Osteocyte (in vitro differentiated cells): Measurements from ENCODE around the gene AICDA. TPM values are rescaled to one million over a fixed set of nuclear protein-coding genes. Genes with fewer than 3 reads are reported as not detected.
"Not testable (repeated sequence)": the region's sequence is repeated elsewhere in the genome, so short reads cannot be mapped to it uniquely, and the experiment has no call there.

Source experiments
- DNase-seq: peaks from one replicate; pipeline ENCODE4 v3.0.0; 2021; ENCODE audit warnings: mixed read lengths; ENCODE audit not compliant: unreplicated experiment; ENCODE audit errors: extremely low spot score
- H3K27ac Mint-ChIP-seq: one replicate; pipeline ENCODE4 v1.8.0; 2021; ENCODE audit warnings: mild to moderate bottlenecking, mixed read lengths; ENCODE audit not compliant: unreplicated experiment
- H3K27me3 Mint-ChIP-seq: one replicate; pipeline ENCODE4 v1.8.0; 2021; ENCODE audit warnings: mixed read lengths; ENCODE audit not compliant: unreplicated experiment
- H3K36me3 Mint-ChIP-seq: one replicate; pipeline ENCODE4 v1.8.0; 2021; ENCODE audit warnings: mixed read lengths; ENCODE audit not compliant: unreplicated experiment
- H3K4me1 Mint-ChIP-seq: one replicate; pipeline ENCODE4 v1.8.0; 2021; ENCODE audit warnings: mixed read lengths; ENCODE audit not compliant: unreplicated experiment
- H3K4me3 Mint-ChIP-seq: one replicate; pipeline ENCODE4 v1.8.0; 2021; ENCODE audit warnings: mild to moderate bottlenecking, moderate library complexity, mixed read lengths; ENCODE audit not compliant: unreplicated experiment
- H3K9me3 Mint-ChIP-seq: one replicate; pipeline ENCODE4 v1.8.0; 2021; ENCODE audit warnings: mixed read lengths; ENCODE audit not compliant: unreplicated experiment
- total RNA-seq: library from RNA; stranded (reverse); gene quantifications from 2 replicates; pipeline ENCODE4 v1.2.1, GENCODE V29; 2021
- TF ChIP-seq, protein P1 (sequence below): fragments of 200-600 bp; sonication (generic); IDR thresholded peaks from 2 replicates; pipeline ENCODE4 v1.5.0; 2021; ENCODE audit warnings: antibody characterized with exemption, mild to moderate bottlenecking, moderate library complexity

The AICDA gene
- total RNA-seq, 1 donor from 2014 or later: not detected

DNA sequence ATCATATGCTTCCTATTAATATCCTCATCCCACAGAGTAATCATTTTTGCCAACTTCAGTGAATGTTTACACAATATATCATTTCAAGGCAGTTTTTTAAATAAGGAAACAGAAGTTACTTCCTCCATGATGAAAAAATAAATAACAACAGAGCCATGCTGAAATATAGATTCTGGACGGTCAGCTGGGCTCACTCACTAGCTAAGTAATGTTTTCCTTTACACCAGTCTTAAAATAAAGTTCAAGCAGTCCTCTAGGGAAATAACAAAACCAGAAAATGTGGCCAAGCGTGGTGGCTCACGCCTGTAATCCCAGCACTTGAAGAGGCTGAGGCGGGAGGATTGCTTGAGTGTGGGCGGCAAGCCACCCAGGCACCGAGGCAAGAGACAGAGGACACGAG is 28.7 kb downstream of the AICDA start:
- Mint-ChIP-seq H3K9me3 (no peaks in the 10 kb centered on the region), H3K4me1 (no peaks in the 10 kb centered on the region), H3K4me3 (no peak overlapping the region), H3K36me3 (no peaks in the 10 kb centered on the region), H3K27me3 (no peaks in the 10 kb centered on the region), H3K27ac (no peak overlapping the region)
- TF ChIP-seq, protein P1, sequence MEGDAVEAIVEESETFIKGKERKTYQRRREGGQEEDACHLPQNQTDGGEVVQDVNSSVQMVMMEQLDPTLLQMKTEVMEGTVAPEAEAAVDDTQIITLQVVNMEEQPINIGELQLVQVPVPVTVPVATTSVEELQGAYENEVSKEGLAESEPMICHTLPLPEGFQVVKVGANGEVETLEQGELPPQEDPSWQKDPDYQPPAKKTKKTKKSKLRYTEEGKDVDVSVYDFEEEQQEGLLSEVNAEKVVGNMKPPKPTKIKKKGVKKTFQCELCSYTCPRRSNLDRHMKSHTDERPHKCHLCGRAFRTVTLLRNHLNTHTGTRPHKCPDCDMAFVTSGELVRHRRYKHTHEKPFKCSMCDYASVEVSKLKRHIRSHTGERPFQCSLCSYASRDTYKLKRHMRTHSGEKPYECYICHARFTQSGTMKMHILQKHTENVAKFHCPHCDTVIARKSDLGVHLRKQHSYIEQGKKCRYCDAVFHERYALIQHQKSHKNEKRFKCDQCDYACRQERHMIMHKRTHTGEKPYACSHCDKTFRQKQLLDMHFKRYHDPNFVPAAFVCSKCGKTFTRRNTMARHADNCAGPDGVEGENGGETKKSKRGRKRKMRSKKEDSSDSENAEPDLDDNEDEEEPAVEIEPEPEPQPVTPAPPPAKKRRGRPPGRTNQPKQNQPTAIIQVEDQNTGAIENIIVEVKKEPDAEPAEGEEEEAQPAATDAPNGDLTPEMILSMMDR: no peak
- no peak for DNase-seq

DNA sequence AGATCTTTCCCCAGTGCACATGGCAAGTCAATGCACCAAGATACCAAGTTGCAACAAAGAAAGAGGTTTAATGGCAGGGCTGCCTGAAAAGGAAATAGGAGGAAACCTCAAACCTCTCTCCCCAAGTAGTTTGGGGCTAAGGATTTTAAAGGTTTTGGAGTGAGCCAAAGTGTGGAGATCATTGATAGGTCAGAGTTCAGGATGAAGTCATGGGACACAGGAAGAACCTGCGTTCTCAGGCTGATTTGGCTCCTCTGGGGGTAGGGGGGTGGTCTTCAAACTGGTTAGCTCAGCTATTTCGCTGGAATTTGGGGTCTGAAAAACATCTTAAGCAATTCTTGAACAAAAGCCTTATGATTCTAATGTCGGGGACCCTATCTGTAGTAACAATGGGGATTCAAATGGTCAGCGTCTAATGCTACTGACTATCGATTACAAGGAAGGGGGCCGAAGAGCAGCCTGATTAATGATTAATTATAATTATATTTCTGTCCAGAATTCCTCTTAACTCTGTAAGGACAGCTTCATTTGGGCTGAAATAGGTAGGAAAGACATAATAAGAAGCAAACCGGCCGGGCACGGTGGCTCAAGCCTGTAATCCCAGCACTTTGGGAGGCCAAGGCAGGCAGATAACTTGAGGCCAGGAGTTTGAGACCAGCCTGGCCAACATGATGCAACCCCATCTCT is 31.4 kb downstream of the AICDA start:
- H3K4me1 Mint-ChIP-seq: no peaks in the 10 kb centered on the region
- TF ChIP-seq, protein P1: no peak
- no peak overlapping the region for H3K4me3 Mint-ChIP-seq
- DNase-seq: no peak
- H3K27me3 Mint-ChIP-seq: no peaks in the 10 kb centered on the region
- no peak overlapping the region for H3K27ac Mint-ChIP-seq
- H3K9me3 Mint-ChIP-seq: no peaks in the 10 kb centered on the region
- no peaks in the 10 kb centered on the region for H3K36me3 Mint-ChIP-seq

DNA sequence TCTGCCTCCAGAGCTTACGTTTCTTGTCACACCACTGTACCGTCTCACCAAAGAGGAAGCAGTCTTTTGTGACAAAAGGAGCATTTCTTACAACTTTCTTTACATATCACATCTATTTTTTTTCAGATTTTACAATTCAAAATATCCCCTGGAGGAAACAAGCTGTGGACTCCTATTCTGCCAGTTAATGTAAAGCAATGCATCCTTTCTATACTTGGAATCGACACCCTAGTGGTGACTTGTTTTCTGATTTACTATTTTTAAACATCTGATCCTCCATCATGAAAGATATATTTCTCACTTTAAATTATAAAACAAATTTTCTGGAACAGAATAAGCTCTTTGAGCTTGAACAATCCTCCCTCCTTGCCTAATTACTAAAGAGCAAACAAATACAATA is 34.8 kb downstream of the AICDA start:
- TF ChIP-seq, protein P1: no peak
- Mint-ChIP-seq H3K27ac (no peak overlapping the region), H3K9me3 (no peaks in the 10 kb centered on the region), H3K27me3 (no peaks in the 10 kb centered on the region), H3K4me3 (no peak overlapping the region), H3K4me1 (no peaks in the 10 kb centered on the region), H3K36me3 (no peaks in the 10 kb centered on the region)
- no peak for DNase-seq

DNA sequence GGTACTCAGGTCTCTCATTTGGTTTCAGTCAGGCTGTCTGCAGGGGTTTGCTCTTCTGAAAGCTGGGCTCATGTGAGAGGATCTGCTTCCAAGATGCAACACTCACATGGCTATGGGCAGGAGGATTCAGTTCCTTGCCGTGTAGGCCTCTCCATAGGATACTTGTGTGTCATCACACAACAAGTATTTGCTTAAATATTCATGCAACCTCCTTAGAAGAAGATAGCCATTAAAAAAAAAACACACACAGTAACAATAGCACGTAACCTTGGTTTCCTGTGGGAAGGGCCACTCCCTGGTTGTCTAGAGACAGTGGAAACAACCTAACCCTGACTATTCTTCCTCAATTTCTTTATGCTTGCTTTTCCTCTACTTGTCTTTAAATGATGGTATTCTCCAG is 40.2 kb downstream of the AICDA start:
- Mint-ChIP-seq H3K27ac (no peak overlapping the region), H3K4me1 (no peaks in the 10 kb centered on the region), H3K36me3 (no peaks in the 10 kb centered on the region), H3K27me3 (no peaks in the 10 kb centered on the region), H3K9me3 (no peaks in the 10 kb centered on the region), H3K4me3 (no peak overlapping the region)
- TF ChIP-seq, protein P1: no peak
- no peak for DNase-seq

DNA sequence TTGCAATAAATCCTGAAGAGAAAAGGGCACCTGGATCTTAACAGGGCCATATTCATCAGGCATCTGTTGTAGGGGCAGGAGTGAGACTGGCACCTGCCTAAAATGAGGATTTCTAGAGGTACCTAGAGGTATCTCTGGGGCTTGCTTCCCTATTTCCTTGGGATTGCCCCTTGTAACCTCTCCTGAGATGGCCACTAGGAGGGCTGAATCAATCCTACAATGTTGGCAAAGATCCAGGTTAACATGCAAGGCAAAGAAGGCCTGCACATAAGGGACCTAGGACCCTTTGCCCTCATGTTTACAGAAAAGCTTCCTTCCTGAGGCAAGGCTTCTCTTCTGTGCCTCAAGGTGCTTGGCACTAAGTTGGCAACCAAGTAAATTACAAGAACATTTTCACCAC is 46.1 kb downstream of the AICDA start:
- no peak overlapping the region for H3K4me3 Mint-ChIP-seq

DNA sequence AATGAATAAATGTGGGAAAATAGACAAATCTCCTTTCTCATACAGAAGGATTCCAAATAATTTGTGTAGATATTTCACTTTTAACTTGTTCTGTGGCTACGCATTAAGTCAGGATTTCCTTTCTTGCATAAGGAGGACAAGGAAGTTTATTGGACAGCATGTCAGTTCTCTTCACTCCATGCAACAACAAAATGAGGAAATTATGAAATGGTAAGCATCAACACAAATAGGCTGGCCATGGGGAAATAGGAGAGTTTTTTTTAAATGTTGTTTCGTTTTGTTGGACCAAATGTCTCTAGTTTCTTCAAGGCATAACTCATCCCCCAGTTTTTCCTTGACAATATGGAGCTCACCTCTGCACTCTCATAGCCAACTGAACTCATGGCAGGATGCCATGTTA is 46.6 kb downstream of the AICDA start:
- not testable (repeated sequence) for H3K36me3 Mint-ChIP-seq, H3K4me3 Mint-ChIP-seq, H3K4me1 Mint-ChIP-seq, H3K27me3 Mint-ChIP-seq, DNase-seq, H3K27ac Mint-ChIP-seq
- H3K9me3 Mint-ChIP-seq: peaks cover 11% of the 10 kb centered on the region

More for the DNA sequence above, 46.1 kb downstream of the AICDA start:
- Mint-ChIP-seq H3K4me1 (no peaks in the 10 kb centered on the region), H3K36me3 (no peaks in the 10 kb centered on the region), H3K27me3 (no peaks in the 10 kb centered on the region), H3K9me3 (peaks cover 6% of the 10 kb centered on the region), H3K27ac (no peak overlapping the region)
- TF ChIP-seq, protein P1: no peak
- no peak for DNase-seq
